Stimulated activated CD8-positive, alpha-beta memory T cell treated with anti-CD3 and anti-CD28 coated beads, Interleukin-7, amount 100 ng/mL, for 1 hour (primary cell): ENCODE data around the gene CHST7.

ENCODE experiments used
- DNase-seq, 2 donors: peaks; one replicate each; pipeline ENCODE4 v3.0.0-alpha.2; 2020; ENCODE audit warnings: low read depth in 2 of 2

Gene CHST7

DNA sequence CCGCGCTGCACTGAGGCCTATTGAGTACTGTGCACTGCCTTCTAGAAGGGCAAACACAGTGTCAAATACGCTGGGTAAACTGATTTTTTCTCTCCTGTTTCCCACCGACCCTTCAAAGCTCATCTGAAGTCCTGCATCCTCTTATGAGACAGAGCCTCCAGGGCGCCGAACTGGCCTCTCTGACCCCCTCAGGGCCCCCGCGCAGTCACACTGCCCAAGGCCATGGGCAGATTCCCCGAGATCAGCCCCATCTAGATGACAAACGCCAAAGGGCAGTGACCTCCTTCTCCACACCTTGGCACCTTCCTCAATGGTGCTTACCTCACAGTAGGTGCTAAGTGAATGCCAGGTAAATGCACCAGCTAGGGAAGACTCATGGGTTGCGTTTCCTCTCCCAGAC lies 34.4 kb downstream of the CHST7 start:
- DNase-seq = no peak

DNA sequence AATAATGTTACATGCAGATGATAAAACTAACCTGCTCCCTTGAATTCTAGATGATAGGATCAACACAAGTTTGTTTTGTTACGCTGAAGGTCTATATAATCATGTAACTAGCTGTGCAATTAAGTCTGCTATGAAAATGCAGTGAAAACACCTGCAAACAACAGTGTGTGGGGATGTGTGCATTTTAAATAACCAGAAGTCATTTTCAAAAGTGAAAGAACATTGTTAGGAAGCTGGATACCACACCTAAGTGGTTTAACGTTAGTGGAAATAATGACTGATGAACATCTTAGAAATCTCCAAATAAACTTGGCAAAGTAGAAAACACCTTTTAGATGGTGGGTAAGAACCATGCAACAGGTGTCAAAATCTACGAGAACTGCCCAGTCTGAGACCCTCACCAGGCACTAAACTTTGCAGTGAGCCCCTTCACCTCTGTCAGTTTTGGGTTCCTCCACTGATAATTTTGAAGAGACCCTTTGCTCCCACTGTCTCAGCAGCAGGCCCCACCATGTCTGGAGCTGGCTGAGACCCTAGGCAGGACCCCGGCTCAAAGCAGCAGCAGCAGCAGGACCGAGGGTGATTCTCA lies 36.6 kb downstream of the CHST7 start:
- no peak for DNase-seq

DNA sequence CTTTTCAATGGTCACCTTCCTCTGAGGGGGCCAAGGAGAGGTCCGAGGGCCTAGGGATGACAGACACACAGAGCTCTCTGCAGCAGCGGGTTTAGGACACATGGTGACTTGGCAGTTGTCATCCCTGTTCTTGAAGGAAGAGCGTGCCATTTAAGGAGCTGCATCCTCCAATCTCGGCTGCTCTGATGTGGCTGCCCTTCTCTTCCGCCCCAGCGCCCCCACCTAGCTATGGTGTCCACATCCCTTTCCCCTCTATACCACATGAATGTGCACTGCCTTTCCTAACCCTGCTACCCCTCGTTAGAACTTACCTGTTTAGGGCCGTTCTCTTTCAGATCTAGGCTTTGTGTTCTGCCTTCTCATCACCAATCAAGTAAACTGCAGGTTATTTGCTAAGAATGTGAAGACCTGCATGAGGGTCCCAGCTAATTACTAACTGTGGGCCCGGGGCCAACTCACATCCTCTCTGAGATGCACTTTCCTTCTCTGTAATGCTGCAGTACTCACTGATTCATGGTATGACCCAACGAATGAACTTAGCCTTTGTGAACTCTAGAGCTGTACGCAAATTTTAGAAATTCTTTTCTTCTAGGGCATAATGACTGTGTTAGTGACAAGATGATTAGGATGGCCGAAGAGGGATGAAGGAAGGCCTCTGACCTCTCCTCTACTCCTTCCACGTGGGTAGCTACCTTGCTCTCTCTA lies 38.2 kb downstream of the CHST7 start:
- no peak for DNase-seq

DNA sequence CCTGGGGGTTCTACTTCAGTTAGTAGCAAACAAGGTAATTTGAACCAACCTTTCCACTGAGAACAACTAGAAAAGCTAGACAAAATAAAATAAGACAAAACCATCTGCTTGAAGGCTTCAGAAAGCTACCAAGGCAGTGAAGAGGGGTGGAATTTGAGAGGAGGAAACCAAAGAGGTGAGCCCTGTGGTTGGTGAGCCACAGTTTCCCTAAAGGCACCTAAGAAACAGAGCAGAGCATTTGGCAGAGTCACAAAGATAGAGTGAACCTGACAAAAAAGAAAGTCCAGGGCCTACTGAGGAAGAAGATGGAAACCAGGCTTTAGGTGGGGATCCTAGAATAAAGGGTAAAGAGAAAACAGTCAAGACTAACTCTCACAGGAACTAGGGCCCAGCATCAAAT lies 44.3 kb downstream of the CHST7 start:
- DNase-seq = no peak

DNA sequence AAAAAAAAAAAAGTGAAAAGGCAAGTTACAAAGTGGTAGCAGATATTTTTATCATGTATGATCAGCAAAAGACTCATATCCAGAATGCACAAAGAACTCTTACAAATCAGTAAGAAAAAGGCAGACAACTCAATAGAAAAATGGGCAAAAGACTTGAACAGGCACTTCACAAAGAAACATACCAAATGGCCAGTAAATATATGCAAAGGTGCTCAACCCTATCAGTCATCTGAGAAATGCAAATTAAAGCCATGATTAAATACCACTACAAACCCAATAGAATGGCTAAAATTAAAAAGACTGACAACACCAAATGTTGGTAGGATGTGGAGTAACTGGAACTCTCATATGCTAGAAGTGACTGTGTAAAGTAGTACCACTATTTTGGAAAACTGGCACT lies 45.4 kb downstream of the CHST7 start:
- no peak for DNase-seq

DNA sequence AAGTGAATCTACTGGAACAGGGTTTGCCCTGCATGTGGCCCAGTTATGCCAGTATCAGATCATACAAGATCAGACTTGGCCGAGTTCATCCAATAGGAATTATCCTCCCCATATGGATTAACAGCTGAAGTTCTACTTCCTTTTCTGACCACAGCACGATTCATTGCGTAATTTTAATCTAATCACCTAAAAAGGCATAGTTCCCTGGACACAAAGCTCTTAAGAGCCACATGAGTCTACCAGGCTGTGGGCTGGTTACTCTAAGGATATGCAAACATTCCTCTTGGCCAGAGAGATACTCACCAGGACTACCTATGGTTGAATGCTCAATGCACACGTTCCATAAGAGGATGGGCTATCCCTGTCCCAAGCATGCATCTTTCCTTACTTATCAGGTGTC lies 46.9 kb downstream of the CHST7 start:
- DNase-seq = no peak

DNA sequence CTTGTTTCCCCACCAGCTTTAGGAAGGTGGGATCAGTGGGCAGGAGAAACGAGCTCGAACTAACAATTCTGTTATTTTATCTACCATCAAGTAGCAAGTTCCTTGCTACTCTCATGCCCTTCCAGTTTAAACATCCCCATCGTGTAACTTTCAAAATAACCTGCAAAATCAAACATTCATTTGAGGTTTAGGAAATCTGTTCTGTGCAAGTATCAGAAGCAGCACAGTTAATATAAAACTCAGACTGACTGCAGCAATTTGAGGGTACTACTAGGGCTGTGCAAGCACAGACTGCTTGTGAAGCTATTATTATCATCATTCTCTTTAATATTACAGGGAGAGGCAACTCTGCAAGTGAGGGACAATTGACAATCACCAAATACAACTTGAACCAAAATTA lies 48.0 kb downstream of the CHST7 start:
- DNase-seq = no peak

DNA sequence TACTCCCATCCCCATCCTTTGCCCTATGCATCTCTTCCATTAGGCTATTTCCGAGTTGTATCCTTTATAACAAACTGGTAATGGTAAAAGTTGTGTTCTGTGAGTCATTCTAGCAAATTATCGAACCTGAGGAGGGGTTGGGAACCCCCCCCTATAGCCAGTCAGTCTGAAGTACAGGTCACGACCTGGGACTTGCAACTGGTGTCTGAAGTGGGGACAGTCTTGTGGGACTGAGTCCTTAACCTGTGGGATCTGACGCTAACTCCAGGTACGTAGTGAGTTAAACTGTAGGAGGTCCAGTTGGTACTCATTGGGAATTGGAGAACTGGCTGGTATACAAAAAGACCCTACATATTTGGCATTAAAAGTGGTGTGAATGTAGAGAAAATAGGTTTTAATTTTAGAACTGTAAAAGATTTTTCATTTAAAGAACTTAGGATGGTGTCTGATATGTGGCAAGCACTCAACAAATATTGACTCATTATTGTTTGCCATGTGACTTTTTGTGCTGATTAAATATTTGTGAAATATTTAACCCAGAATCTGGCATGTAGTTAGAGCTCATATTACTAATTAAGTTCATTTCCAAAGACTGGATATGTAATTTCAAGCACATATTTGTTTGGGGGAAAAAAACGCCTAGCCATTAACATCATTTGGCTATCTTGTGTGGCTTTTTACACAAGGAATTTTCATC lies 50.7 kb downstream of the CHST7 start:
- no peak for DNase-seq

DNA sequence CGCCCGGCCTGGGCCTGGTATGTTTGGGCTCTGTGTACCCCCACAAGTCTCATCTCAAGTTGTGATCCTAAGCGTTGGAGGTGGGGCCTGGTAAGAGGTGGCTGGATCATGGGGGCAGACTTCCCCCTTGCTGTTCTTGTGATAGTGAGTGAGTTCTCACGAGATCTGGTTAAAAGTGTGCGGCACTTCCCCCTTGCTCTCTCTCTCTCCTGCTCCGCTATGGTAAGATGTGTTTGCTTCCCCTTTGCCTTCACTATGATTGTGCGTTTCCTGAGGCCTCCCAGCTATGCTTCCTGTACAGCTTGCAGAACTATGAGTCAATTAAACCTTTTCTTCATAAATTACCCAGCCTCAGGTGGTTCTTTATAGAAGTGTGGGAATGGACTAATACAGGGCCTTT lies 53.0 kb downstream of the CHST7 start:
- DNase-seq = no peak

DNA sequence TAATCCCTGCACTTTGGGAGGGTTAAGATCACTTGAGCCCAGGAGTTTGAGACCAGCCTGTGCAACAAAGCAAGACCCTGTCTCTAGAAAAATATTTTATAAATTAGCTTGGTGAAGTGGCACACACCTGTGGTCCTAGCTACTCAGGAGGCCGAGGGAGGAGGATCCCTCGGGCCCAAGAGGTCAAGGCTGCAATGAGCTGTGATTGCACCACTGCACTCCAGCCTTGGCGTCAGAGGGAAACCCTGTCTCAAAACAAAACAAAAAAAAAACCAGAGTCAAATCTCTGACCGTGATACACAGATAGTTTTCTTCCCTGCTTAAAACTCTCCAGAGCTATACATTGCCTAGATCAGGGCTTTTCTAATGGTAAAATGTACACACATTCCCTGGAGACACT lies 53.5 kb downstream of the CHST7 start:
- no peak for DNase-seq

DNA sequence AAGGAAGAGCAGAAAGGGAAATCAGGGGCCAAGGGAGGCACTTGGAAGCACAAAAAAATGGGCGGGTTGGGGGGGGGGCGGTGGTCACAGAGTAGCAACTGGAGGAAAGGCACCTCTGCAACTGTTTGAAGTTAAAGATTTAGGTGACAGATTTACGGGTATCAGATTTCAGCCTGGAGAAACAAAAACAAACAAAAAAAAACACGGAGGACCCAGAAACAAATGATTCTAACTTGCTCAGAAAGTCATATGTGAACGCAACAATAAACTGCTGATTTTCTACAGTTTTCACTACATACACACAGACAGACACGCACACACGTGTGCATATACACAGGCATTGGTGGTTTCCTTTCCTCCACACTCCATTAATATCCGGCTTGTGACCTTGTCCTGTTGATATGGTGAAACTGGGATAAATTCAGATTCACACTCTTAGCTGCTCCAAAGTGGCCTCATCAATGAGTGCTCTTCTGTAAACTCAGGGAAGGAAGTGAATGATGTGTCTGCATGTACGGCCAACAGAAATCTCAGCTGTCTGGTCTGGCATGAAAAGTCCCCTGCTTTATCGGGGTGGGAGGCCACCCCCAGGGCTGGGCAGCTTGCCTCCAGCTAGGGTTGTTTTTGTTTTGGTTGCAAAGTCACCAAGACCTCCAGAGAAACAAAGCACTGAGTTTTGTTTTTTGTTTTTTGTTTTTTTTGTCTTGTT lies 54.3 kb downstream of the CHST7 start:
- no peak for DNase-seq

DNA sequence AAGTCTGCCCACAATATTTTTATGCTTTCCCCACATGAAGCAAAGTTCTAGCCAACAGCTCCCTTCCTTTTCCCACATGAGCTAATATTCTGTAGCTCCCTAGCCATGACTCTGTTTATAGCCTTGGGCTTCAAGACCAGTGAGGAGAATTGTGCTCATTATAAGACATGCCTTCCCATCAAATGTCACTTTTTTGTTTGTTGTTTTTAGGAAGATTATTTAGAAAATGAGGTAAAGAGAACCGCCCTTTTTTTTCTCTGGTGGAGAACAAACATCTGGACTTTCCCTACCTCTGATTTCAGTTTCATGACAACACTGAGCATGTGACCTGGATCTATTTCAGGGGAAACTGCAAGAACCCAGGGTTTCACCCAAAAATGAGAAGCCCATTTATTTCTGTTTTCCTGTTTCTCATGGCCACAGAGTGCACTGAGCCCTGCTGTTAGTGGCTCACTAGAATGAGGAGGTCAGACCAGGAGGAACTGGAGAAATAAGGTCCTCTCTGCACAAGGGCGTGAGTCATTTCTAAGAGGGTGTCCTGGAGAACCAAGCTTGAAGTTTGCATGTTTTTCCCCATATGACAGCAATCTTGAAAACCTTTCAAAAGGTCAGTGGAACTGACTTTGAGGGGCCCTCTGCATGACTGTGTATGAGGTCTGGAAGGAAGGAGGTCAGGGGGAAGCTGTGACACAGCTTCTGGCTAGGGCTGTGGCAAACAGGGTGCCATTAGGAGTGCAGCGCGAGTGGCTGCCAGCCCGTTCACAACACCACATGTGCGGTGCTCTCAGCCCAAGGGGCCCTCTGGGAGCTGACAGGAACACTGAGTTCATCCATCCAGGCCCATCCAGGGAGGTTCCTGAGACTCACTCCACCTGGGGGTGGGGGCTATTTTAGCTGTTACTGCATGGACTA lies 55.2 kb downstream of the CHST7 start:
- DNase-seq = no peak

DNA sequence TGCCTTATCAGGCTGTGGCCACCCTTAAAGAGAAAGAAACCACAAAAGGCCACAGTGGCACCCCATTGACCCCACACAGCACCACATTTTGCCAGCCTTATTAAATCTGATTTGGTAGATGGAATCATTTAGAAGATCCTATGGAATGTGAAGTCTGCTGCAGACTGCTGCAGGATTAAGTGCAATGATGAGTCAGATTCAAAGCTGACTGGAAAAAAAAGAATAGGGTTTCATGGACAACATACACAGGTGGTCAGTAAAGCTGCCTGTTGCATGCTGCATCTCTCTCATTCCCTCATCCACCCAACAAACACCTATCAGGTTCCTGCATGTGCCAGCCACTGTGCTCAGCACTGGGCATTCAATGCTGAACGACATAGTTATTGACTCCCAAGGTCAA lies 56.6 kb downstream of the CHST7 start:
- DNase-seq = no peak

DNA sequence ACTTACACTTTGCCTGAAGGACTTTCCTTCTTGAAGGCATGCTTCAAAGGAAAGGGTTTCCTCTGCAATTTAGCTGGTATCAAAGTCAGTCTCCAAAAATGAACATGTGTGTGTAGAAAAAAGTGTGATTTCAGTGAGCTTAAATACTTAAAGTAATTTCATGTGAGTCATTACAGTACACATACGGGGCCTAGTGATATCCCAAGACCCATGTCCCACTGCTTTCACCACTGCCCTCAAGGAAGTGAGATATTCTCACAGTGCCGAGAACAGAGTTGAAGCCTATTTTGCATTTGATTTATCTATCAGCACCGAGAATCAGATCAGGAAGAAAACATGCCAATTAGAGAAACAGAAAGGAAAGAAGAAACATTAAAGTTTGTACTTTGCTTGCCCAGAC lies 61.0 kb downstream of the CHST7 start:
- no peak for DNase-seq

DNA sequence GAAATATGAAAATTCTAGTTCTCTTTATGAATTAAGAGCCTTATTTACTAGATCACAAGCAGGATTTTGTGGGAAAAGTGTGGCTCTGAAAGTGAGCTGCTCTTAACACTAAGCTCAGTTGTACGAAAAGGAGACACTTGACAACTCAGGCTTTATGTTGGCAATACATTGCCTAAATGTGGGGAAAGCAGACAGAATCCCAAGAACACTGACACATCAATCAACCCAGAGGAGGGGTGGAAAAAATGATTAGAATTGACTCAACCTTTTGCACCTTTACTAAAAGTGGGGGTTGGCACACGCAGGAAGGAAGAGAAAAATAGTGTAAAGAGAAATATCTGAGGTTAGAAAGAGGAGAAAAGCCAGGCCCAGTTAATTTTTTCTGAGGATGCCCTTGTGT lies 61.6 kb downstream of the CHST7 start:
- DNase-seq = no peak

DNA sequence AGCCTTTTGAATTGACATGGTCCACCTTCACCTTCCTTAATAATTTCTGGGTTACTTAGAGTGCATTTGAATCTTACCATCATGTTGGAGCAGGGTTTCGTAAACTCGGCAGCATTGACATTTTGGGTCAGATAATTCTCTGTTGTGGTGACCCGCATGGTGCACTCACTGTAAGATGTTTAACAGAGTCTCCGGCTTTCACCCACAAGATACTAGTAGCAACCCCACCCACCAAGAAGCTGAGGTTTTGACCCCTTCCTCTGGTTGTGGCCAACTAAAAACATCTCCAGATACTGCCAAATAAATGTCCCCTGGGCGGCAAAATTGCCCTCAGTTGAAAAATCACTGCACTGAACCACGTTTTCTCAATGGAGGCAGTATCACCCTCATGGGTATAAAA lies 62.7 kb downstream of the CHST7 start:
- no peak for DNase-seq

DNA sequence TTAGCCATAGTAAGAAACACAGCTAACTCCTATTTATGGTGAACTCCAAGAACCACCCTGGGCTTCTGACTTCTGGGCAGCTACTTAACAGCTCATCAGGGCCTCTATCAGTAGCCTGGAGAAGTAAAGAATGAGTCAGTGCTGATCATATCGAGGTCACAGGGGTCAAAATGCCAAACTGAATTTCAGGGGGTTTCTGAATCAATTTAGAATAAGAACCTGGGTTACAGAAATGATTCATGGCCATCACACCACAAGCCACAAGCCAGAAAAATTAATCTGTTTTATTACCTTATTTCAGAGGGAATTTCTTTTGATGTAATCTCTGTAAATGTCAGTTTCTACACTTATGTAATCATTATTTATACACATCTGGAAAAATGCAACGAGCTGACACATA lies 64.4 kb downstream of the CHST7 start:
- DNase-seq = no peak

DNA sequence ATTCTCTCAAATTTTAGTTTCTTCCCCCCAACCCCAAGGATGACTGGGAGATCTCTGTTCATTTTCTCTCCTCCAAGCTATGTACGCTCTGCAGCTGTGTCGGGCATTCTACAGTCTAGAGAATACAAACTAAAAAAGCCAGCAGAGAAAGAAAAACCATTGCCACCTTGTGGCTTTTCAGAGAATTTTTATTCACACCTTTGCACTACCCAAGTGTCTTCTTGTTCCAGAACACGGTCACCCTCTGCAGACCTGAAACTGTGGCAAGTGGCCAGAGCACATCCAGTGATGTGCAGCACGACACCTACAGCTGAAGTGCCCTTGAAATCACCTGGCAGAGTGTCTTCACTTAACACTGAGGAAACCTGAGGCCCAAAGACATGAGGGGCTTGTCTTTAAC lies 68.6 kb downstream of the CHST7 start:
- DNase-seq = no peak

DNA sequence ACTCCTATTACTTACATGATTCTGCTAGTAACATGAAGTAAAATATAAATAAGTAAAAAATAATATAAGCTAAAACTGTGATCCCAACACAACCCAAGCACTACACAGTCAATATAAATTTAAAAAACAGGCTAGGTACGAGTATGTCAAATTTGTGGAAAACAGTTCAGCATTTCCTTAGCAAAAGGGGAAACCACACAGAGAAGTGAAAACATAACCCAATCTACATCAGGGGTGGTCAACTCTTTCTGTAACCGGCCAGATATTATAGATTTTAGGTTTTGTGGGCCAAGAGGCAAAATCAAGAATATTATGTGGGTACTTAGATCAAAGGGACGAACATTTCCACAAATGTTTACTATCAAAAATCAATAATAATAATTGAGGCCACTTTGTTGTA lies 70.1 kb downstream of the CHST7 start:
- no peak for DNase-seq

DNA sequence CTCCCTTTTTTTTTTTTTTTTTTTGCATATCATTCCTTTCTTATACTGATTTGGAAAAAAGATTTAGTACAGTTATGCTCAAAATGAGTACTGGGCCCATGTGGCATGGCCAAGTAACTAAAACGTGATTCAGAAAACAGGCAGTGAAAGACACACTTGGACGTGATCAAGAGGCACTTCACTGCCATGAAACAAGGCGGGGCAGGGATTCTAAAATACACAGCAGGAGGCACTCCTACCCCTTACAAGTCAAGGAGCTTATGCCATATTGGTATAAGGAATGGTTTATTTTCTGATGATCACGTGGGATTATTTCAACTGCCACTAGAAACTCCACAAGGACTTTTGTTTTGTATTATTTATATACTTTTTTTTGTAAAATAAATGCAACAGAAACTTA lies 72.0 kb downstream of the CHST7 start:
- DNase-seq = no peak

DNA sequence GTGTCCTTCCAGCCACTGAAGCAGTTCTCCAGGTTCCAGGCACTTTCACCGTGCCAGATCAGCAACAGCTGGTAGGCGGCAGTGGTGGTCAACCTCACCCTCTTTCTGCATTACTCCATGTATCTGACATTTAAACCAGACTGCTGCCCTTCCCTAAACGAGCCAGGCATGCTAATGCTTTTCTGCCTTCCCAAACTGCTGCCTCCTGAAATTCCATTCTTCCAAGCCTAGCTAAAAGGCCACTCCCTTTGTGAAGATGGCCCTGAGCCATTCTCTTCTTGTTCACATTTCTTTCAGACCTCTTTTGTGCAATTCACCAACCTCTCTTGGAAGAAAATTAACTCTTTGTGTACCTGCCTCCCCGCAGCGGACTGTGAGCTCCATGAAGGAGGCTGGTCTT lies 73.7 kb downstream of the CHST7 start:
- DNase-seq = no peak
